Stimulated activated CD8-positive, alpha-beta memory T cell treated with anti-CD3 and anti-CD28 coated beads, Interleukin-4, amount 100 ng/mL, for 1 hour (primary cell): ENCODE results near the gene DLG3.

Experiments
- DNase-seq, 2 donors: peaks; one replicate each; pipeline ENCODE4 v3.0.0-alpha.2; 2020; ENCODE audit warnings: low read depth in 2 of 2, low spot score in 1 of 2

DLG3 gene

GRCh38 chrX:70437011-70437410, 7.6 kb upstream of the DLG3 start:
- DNase-seq, result no peak

- DNase-seq, result no peak
These were observed 6.5 kb upstream of the DLG3 start for GRCh38 chrX:70437921-70438665.

DNA sequence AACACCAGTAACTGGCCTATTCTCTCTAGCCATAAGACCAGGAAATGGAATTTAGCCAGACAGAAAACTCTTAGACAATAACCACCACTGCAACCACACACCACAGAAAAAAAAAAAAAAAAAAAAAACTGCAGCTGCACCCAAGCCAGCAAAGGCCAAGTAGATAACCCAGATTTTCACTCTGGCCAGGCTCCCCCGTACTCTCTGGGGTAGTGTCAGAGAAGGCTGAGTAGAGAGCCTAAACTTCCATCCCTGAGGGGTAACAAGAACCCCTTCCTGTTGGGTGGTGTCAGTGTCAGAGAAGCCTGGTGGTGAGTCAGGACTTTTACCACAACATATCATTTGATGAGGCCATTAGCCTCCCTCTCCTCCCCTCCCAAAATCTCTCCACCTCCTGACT, 5.6 kb upstream of the DLG3 start:
- no peak for DNase-seq

DNA sequence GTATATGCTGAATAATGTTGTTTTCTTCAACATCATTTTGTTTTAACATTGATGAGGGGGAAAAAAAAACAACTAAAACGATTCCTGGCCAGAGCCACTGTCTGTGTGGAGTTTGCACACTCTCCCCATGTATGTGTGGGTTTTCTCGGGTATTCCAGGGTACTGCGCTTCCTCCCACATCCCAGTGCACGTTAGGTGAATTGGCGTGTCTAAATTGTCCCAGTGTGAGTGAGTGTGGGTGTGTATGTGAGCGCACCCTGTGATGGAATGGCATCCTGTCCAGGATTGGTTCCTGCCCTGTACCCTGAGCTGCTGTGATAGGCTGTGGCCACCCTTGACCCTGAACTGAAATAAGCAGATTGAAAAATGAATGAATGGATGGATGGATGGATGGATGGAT, 2.4 kb upstream of the DLG3 start:
- no peak for DNase-seq

- no peak for DNase-seq
These were observed 466 bp downstream of the DLG3 start for GRCh38 chrX:70444946-70445656.

DNA sequence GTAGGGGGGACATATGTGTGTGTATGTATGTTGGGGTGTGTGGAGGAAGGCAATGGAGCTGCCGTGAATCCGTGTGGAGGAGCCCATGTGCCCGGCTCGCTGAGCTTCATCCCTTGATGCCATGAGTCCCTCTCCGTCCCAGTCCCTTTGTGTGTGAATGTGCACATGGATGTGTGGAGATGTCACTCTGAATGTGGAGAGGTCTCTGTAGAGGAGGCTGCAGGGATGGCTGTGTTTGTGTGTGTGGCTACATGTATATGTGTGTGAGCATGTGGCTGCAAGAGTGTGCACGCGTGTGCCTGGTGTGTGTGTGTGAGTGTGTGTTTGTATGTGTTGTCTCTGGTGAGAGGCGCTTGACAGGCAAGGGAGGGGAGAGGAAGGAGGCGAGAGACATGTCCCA, 1.3 kb downstream of the DLG3 start:
- DNase-seq, result no peak

DNA sequence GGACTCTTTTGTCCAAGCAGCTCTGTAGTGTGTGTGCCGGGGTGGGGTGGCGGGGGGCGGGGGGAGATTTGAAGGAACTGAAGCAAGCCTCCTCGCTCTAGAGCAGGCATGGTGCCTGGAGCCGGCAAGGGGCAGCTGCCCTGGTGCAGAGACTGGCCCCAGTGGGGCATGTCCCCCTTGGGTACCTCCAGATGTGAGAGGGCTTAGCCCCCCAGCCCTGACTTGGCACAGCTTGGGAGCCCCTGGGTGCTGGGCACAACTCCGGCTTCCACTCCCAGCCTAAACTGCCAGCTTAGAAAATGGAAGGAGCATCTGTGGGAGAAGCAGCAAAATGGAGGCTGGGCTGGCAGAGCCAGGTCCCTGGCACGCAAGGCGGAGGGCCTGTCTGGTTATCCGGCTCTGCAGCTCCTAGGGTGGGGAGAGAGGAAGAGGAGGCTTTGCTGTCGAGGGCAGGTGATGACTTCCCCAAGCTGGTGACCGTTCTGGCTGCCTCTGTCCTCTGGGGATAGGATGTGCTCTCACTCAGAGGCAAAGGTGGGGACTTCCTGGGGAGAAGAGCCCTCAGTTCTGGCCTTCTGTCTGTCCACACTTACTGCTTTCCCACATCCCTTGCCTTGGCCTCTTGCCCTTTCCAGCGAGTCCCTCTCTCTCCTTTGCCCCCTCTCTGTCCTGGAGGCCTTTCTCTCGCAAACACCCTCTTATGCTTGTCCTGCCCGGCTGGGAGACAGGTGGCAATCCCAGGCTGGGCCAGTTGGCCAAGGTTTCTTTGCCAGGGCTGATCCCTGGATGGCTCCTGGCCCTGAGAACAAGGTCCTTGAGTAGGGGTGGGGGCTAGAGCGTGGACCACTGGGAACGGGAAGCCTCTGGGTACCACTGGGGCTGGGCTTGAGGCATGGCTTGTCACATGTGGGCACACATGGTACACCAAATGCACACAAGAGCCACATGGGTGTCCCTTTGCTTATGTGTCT, 2.0 kb downstream of the DLG3 start:
- DNase-seq, result no peak

DNA sequence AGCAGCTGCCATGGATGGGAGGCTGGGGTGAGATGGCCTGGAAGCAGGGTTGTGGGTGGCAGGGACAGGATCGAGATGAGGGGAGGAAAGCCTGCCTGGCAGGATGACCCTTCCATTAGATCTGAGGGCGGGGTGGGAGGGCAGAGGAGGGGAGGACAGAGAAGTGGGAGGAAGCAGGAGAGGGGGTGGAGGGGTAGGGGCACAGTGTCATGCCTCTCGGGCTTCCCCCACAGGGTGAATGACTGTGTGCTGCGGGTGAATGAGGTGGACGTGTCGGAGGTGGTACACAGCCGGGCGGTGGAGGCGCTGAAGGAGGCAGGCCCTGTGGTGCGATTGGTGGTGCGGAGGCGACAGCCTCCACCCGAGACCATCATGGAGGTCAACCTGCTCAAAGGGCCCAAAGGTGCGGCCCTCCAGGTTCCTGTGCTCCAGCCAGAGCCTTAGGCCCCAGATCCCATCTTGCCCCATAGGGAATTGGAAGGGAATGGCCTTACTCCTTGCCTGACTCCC, 4.9 kb downstream of the DLG3 start:
- no peak for DNase-seq

- DNase-seq, result peak in 1 of 2 donors; percentile 31
These were observed 7.6 kb downstream of the DLG3 start for GRCh38 chrX:70452143-70452733.

DNA sequence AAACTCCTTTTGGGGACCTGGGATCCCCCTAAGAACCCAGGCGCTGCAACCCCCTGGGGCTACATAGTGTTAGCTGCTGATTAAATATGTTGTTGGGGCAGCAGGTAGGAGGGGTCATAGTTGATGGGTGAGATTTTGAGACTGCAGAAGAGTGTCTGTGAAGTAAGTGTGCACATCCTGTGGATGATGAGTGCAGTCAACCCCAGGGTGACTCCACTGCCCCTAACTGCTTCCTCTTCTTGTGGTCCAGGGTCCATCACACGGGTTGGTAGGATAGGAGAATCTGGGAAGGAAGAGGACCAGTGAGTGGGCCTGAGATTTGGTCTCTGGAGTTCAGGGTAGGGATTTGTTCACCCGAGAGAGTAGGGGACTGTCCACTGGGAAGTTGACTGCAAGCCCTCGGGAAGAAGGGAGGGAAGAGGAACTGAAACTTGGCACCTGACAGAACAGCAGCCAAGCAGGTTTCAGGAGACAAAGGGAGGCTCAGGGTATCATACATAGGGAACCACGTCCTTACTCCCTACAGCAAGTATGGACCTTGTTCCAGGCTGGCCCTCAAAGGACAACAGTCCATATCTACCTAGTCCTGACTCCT, 8.5 kb downstream of the DLG3 start:
- no peak for DNase-seq

DNA sequence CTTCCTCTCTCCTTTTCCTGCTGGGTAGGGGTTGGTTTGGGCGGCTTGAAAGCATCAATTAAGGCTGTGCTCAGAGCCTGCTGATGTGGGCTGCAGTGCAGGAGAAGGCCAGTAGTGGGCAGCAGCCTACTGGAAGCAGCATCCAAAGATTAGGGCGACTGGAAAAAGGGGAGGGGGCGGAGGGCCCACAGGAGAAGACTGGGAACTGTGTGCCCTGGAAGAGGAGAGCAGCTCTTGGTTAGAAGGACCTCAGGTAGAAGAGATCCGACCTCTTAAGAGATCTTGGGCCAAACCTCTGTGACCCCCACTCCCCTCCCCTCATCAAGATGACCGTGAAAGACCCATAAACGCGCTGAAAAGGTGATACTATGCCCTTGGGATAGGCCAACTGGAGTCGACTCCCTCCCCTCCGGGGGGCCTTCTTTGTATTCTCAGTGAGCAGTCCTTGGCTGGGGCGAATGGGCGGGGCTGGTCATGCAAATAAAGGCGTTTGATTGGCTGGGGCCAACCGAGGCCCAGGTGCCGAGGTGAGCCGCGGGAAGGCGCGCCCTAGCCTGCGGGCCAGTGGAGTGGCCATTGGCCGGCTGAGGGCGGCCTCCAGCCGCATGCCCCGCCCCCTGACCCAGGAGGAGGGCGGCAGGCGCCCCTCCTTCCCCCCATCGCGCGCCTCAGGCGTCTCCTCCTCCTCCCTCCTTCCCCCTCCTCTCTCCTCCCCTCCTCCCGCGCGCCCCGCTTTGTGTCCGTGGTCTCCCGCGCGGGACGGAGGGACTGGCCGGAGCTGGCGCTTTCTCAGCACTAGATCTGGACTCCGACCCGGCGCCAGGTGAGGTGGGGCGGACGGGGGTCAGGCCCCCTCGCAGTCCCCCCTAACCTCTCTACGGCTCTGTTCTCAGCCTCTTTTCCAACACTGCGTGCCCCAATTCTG, 10.1 kb downstream of the DLG3 start:
- peak in 1 of 2 donors; percentile 34 for DNase-seq

DNA sequence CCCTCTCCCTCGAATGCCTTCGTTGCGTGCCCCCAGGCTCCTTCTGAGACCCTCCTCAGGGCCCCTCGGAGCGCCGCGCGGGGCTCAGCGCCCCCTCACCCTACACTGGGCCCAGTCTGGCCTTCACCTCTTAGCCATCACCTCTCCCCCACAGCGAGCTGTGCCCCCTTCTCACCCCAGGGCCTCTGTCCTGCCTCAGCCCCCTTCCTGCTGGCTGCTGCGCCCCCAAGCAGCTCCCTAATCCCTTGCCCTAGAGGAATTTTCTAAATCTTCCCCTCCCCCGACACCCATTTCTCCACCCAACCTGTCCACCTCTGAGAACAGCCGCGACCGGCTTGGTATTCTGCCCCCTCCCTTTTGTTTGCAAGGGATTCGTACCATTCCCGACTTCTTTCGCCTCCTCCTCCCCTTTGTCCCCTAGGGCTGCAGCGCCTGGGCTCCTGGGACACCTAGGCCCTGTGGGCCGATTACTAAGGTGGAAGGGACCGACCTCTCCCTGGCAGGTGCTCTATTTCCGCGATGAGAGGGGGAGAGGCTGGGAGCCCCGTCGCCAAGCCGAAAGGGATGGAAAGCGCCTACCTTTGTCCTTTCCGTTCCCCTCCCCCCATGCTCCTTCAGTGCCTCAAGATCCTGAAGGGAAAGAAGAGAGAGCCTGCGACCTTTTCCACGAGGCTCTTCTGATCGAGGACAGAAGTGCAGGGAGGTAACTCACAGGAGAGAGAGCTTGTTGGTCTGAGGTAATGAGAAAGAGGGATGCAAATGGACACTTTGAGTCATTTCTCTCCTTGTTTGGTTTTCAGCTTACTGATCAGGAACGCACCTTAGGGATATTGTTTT, 10.9 kb downstream of the DLG3 start:
- no peak for DNase-seq

GRCh38 chrX:70456256-70456655, 11.6 kb downstream of the DLG3 start:
- DNase-seq, result no peak

- no peak for DNase-seq
These were observed 16.4 kb downstream of the DLG3 start for GRCh38 chrX:70461026-70461425.

DNA sequence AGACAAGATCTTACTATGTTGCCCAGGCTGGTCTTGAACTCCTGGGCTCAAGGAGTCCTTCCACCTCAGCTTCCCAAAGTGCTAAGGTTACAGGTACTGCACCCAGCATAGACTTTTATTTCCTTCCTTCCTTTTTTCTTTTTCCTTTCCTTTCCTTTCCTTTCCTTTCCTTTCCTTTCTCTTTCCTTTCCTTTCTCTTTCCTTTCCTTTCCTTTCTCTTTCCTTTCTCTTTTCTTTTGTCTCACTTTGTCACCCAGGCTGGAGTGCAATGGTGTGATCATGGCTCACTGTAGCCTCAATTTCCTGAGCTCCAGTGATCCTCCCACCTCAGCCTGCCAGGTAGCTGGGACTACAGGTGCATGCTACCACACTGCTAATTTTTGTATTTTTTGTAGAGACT, 19.4 kb downstream of the DLG3 start:
- no peak for DNase-seq

- no peak for DNase-seq
These were observed 22.3 kb downstream of the DLG3 start for GRCh38 chrX:70466968-70467367.

DNA sequence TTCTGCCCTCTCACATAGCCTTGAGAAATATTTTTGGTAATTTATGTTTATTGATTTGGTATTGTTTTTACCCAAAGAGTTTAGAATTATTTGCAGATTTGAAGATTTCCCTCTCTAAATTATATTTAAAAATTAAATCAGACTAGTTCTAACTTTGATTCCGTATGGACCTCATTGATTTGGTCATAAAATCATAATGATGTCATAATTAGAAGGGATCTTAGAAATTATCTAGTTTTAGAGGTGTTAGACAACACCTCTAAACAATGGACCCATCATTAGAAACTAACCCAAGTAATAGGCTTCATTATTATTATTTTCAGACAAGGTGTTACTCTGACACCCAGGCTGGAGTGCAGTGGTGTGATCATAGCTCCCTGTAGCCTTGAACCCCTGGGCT, 24.1 kb downstream of the DLG3 start:
- no peak for DNase-seq

- DNase-seq, result no peak
These were observed 26.2 kb downstream of the DLG3 start for GRCh38 chrX:70470850-70471289.
